ENCODE measurements around the gene IGF2BP2. TPM values are rescaled to one million over a fixed set of nuclear protein-coding genes. Genes with fewer than 3 reads are reported as not detected.

IGF2BP2 gene
- total and polyA plus RNA-seq, 2 of the 13 experiments (the other 11 are each of a cell fraction or from before 2014, with no cell fraction given), result 6.5 to 46.0 TPM

- TF ChIP-seq ZNF337 (CRISPR knock-in tag; IDR thresholded peaks at IDR 0.05; ENCODE audit: borderline replicate concordance, low read depth), result no peak
- TF ChIP-seq ZNF326 (CRISPR knock-in tag; IDR thresholded peaks at IDR 0.05; ENCODE audit: borderline replicate concordance), result no peak
- no peak for TF ChIP-seq MED1 (CRISPR knock-in tag; IDR thresholded peaks at IDR 0.05)
- no peak for TF ChIP-seq ZNF343 (CRISPR knock-in tag; IDR thresholded peaks at IDR 0.05)
- TF ChIP-seq ZNF589 (CRISPR knock-in tag; conservative IDR thresholded peaks at IDR 0.05), result no peak
- TF ChIP-seq MEIS2 (CRISPR knock-in tag; IDR thresholded peaks at IDR 0.05), result no peak
- no peak for TF ChIP-seq ATF6 (CRISPR knock-in tag; conservative IDR thresholded peaks at IDR 0.05)
- no peak for TF ChIP-seq ZNF501 (CRISPR knock-in tag; IDR thresholded peaks at IDR 0.05)
- TF ChIP-seq ZNF263 (CRISPR knock-in tag; IDR thresholded peaks at IDR 0.05), result no peak
These were observed 167.6 kb downstream of the IGF2BP2 start (continued) for GRCh38 chr3:185657211-185657610.

DNA sequence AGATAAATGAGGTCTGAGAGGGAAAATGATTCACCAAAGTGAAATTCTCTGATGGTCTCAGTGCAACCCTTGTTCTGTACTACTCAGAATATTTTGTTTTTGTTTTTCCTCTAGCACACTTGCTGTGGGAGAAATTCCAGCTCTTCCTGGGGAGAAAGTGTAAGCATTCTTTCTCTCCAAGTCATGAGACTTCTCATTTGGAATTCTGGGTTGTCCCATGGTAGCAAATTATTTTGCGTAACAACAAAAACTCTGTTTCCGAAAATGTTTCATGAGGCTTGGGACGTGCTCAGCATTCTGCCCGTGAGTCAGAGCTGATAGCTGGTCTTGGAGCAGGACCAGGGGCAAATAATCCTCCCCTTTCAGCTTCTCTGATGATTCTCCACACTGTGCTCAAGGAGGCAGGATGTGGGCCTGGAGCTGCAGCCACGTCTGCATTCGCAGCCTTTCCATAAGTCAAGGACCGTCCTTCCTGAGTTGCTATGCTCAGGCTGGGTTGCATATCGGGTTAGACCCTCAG lies 168.5 kb downstream of the IGF2BP2 start:
- ATAC-seq (no peak), DNase-seq (ENCODE audit: low spot score) (no peak), FAIRE-seq (no peak)
- no peak overlapping the region for H3K4me3 ChIP-seq (replicated peaks in 1 of 3; ENCODE audit: insufficient read depth in 1 of 3, low read depth in 2 of 3, low read length in 3 of 3)
- no peak overlapping the region for H3K27ac ChIP-seq (ENCODE audit: extremely low read length, insufficient read depth, low read length)
- CTCF ChIA-PET (ENCODE audit: low intra/inter-chr PET ratio, low total read pairs), result no interaction called here
- 97% methylated on average over 8 of the region's 8 CpGs for WGBS (ENCODE audit: low lambda C conversion rate)
- H3K79me2 ChIP-seq (ENCODE audit: insufficient read depth, low read length), result no peaks in the 10 kb centered on the region
- peaks cover 41 to 68% of the 10 kb centered on the region in 2 experiments for H3K36me3 ChIP-seq (replicated peaks in 1 of 2; ENCODE audit: control insufficient read depth in 1 of 2, insufficient read depth in 2 of 2, low read length in 2 of 2)
- no peaks in the 10 kb centered on the region for H3K27me3 ChIP-seq (ENCODE audit: control insufficient read depth in 1 of 2, insufficient read depth in 2 of 2, low read length in 2 of 2)
- POLR2A ChIA-PET, result no interaction called here
- TSS peak; percentile 29 for BruUV-seq (replicated peaks)
- intact Hi-C loops (cut with micrococcal nuclease; ENCODE audit: unreplicated experiment) (no loop called here), in situ Hi-C loops (cut with HindIII; ENCODE audit: extremely low pct_ligation_motif_present, low pct_unique_long_range_greater_than_20kb) (loop anchor here (10.0 kb wide), 1 partner anchor 248 kb away; no protein-coding TSS in a partner anchor)
- no peak overlapping the region for H2AFZ ChIP-seq (ENCODE audit: low read length)
- H4K20me1 ChIP-seq (ENCODE audit: insufficient read depth, low read length), result 0 out of 2 replicates have a peak, but pooled peaks cover 3% of the 10 kb centered on the region
- no peaks in the 10 kb centered on the region for H3K9me3 ChIP-seq (ENCODE audit: low read length)
- H3K4me1 ChIP-seq (ENCODE audit: insufficient read depth, low read length), result no peaks in the 10 kb centered on the region
- TF ChIP-seq HMG20A (CRISPR knock-in tag; IDR thresholded peaks at IDR 0.05; ENCODE audit: borderline replicate concordance) (no peak), POLR2A (IDR thresholded peaks at IDR 0.05; ENCODE audit: insufficient read depth in 1 of 2, low read depth in 2 of 2, low read length in 2 of 2) (0 out of 4 replicates have a peak, but pooled peaks of 1 of the 2 experiments have one; percentile 7)
- H3K4me2 ChIP-seq (ENCODE audit: low read depth, low read length), result no peak overlapping the region
- no peak overlapping the region for H3K9ac ChIP-seq (ENCODE audit: insufficient read depth, low read depth, low read length)
